HG03045 (cell line): ENCODE results near the gene CLCA2.

Experiments used
- ATAC-seq: cut with Tn5 transposase; IDR thresholded peaks from one replicate; pipeline ENCODE4 v1.9.1; 2021; ENCODE audit warnings: mild to moderate bottlenecking, moderate library complexity; ENCODE audit not compliant: unreplicated experiment

The CLCA2 gene

GRCh38 chr1:86429835-86430234 is 5.9 kb downstream of the CLCA2 start:
- no peak for ATAC-seq

DNA sequence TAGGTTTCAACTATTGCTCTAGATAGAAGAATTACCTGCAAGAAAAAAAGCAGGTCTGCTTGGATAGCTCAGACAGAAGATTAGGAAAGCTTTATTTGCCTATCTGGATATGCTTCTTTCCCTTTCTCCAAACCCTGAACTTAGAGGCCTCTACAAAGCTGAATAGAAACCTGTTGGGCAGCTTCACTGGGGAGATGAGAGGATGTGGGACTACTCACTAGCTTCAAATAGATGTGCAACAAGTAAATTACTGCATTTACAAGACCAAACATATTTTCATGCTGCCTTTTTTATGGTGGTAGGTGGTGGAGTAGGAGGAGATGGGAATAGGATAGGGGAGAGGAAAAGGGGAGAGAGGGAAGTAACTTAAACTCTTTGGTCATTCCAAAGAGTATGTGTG is 6.4 kb downstream of the CLCA2 start:
- no peak for ATAC-seq

DNA sequence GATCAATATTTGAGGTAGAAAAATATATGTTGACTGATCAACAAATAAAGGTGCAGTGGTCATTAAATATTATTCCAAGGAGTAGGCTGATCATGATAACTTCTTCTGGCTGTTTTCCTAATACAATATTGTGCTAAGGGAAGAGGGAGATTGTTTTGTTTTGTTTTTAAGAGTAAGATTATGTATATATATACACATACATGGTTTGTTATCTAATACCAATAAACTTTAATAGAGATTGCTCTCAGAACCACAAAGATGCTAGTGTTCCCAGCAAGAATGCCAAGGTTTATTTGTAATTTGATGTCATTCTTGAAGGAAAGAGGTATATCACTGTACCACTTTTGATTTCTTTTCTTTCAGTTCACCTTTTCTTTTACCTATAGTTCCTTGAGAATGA is 10.1 kb downstream of the CLCA2 start:
- ATAC-seq = no peak

DNA sequence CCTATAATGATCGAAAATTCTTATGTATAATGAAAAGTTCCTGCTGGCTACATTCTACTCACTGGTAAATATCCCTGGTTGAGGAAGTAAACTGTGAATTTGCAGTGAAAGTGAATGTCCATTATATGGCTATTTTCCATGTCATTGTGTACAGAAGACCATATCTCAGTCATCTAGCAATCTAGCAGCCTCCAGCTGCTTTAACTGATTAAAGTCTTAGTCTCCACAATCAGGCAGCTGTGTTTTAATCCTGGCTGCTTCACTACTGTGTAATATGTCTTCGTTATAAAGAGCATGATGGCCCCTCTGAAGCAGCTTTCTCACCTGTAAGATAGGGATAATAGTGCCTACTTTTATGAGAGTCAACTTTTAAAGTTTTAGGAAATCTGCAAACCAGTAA is 11.4 kb downstream of the CLCA2 start:
- ATAC-seq = no peak

- ATAC-seq = no peak
Measured at GRCh38 chr1:86436041-86436440, 12.1 kb downstream of the CLCA2 start.

GRCh38 chr1:86441581-86441980 is 17.6 kb downstream of the CLCA2 start:
- ATAC-seq = no peak

- ATAC-seq = no peak
Measured at GRCh38 chr1:86441997-86442396, 18.0 kb downstream of the CLCA2 start.

- no peak for ATAC-seq
Measured at GRCh38 chr1:86445919-86446318, 21.9 kb downstream of the CLCA2 start.

DNA sequence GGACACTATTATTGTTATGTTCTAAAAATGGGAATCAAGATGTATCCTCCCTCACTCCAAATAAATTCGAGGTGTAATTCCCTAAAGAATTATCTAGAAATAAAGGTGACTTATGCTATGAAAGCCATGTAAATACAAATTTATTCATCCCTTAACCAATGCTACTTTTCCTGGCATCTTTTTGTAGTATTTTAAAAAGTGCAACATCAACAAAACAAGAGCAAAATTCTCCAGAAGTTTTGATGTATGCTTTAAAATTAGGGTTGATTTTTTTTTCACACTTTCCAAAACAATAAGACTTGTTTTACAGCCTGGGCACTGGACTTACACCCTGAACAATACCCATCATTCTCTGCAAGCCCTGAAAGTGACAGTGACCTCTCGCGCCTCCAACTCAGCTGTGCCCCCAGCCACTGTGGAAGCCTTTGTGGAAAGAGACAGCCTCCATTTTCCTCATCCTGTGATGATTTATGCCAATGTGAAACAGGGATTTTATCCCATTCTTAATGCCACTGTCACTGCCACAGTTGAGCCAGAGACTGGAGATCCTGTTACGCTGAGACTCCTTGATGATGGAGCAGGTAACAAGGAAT is 23.3 kb downstream of the CLCA2 start:
- ATAC-seq = no peak

- no peak for ATAC-seq
Measured at GRCh38 chr1:86448670-86449069, 24.7 kb downstream of the CLCA2 start.

- ATAC-seq = no peak
Measured at GRCh38 chr1:86449103-86449502, 25.1 kb downstream of the CLCA2 start.

GRCh38 chr1:86450847-86451246 is 26.9 kb downstream of the CLCA2 start:
- ATAC-seq = no peak

- no peak for ATAC-seq
Measured at GRCh38 chr1:86453664-86454063, 29.7 kb downstream of the CLCA2 start.

GRCh38 chr1:86455073-86455472 is 31.1 kb downstream of the CLCA2 start:
- no peak for ATAC-seq

GRCh38 chr1:86460998-86461397 is 37.0 kb downstream of the CLCA2 start:
- ATAC-seq = no peak

DNA sequence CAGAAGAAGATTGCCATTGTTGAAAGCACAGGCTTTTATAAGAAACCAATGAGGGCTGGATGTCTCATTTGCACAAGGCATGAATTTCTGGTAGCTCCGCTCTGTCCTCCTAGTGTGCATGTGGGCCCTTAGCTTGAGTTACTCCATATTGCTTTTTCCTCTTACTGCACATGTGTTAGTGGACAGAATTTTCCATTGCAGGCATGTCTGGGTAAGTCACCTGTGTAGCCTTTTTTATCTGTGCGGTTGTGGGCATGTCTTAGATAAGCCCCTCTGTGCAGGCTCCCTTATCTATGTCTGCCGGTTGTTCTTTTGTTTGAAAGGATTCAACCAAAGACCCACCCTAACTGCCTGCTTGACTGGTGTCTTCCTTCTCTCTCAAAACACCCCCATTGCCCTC is 37.5 kb downstream of the CLCA2 start:
- no peak for ATAC-seq

DNA sequence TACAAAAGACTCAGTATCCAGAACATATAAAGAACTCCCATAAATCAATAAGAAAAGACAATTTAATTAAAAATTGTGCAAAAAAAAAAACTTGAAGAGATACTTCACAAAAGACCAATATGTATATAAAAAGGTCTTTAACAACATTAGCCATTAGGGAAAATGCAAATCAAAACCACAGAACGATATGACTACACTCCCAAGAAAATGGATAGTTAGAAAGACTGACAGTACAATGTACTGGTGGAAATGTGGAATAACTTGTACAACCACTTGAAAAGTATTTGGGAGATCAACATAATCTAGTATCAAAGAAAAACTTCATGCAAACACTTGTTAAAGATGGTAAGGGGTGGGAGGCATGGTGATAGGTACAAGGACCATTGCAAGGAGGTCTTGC is 40.8 kb downstream of the CLCA2 start:
- no peak for ATAC-seq

GRCh38 chr1:86466109-86466844 is 42.3 kb downstream of the CLCA2 start:
- no peak for ATAC-seq

DNA sequence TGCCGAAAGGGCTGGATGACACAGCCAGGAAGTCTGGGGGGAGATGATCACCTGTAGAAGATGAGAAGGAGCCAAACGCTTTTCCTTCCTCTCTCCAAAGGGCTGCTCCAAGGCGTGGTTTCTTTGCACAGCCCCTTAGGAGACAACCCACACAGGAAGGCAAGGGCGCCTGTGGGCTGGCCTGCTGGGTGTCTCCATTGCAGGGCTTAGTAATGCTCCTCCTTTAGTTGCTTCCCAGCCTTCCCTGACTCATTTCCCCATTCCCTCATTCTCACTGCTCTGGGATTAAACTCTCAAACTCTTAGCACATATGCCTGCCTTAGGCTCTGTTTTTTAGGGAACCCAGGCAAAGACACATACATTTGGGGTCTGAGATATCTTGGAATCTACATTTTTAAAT is 43.0 kb downstream of the CLCA2 start:
- ATAC-seq = no peak

- ATAC-seq = no peak
Measured at GRCh38 chr1:86468501-86468977, 44.6 kb downstream of the CLCA2 start, which contains the start of gene CLCA1. Gene CLCA1, plus strand, starts transcription at chr1:86468927. Its CDS starts 45 bp downstream, at chr1:86468972.

- no peak for ATAC-seq
Measured at GRCh38 chr1:86470859-86471258, 46.9 kb downstream of the CLCA2 start.

DNA sequence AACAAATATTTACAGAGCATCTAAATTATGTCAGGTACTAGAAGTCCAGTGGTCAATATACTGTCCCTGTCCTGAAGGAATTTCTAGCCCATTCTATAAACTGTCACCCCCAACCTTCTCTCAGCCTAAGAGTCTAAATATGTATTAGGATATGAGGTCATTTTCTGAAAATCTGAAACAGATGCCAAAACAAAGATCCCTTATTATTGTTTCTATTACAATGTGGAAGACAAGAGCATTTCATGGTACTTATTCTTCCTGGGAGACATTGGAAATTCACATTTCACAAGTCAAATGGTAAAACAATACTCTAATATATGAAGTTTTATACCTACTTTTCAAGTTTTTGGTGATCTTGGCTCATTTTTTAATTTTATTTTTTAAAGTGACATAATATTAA is 47.3 kb downstream of the CLCA2 start:
- no peak for ATAC-seq

DNA sequence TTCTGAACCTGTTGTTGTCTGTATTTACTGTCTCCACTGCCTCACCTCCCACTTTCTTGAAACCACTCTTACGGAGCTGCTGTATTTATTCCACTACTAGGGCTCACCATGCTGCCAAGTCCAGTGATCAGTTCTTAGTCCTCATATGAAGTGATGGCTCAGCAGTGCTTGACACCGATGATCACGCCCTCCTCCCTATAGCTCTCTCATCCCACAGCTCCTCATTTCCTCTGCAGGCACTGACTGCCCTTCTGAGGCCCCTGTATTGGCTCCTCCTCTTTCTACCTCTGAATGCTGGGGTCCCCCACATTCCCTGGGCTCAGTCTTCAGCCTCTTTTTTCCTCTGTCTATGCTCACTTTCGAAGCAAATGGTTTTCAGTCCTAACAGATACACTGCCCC is 48.2 kb downstream of the CLCA2 start:
- no peak for ATAC-seq
